ENCODE results near the gene GTF2A1L.

GRCh38 chr2:48691935-48692691, 74.5 kb downstream of the GTF2A1L start:
- TF ChIP-seq CTCF (IDR thresholded peaks at IDR 0.05; ENCODE audit: insufficient read depth, low read length, poor library complexity, severe bottlenecking) (no peak), EZH2phosphoT487 (conservative IDR thresholded peaks at IDR 0.05; ENCODE audit: low read length) (no peak)

Measured in SU-DHL-6 (cell line).